Measurements from ENCODE around the gene HOXA1. TPM values are rescaled to one million over a fixed set of nuclear protein-coding genes. Genes with fewer than 3 reads are reported as not detected.

Gene HOXA1
- total and polyA plus RNA-seq, 2 of the 8 experiments (the other 6 are each of a cell fraction or from before 2014, with no cell fraction given), result not detected

GRCh38 chr7:27106901-27107240 is 11.1 kb upstream of the HOXA1 start:
- FAIRE-seq, result no peak
- H3K27ac ChIP-seq (ENCODE audit: low read depth, low read length), result no peak overlapping the region
- peak overlapping the region; percentile 5 to 50; a peak in 2 of 4 replicates for H3K4me2 ChIP-seq (ENCODE audit: insufficient read depth in 1 of 2, low read depth in 2 of 2, low read length in 2 of 2)

More at GRCh38 chr7:27106901-27107240, 11.1 kb upstream of the HOXA1 start:
- Histone ChIP-seq H2BK120ac (replicated peaks; ENCODE audit: low read depth, low read length) (no peak overlapping the region), H2BK20ac (ENCODE audit: low read length) (no peak overlapping the region), H2BK12ac (ENCODE audit: low read depth, low read length) (no peak overlapping the region), H3K9ac (replicated peaks in 1 of 4; ENCODE audit: extremely low read depth in 1 of 4, low read depth in 3 of 4, low read length in 3 of 4) (no peak overlapping the region), H3K18ac (ENCODE audit: extremely low read depth, low read length) (no peak overlapping the region), H4K8ac (ENCODE audit: extremely low read depth, insufficient read depth, low read length) (no peak overlapping the region), H3K4me3 (ENCODE audit: extremely low read depth in 1 of 4, insufficient read depth in 2 of 4, low read depth in 3 of 4, low read length in 4 of 4) (peak overlapping the region in 1 of 4 experiments; percentile 25; a peak in 1 of 8 replicates), H4K91ac (replicated peaks; ENCODE audit: insufficient read length, low read length) (no peak overlapping the region), H3K9me3 (ENCODE audit: insufficient read depth in 2 of 2, low read depth in 1 of 2, low read length in 1 of 2) (no peaks in the 10 kb centered on the region), H2AFZ (ENCODE audit: low read length) (no peak overlapping the region), H4K5ac (ENCODE audit: insufficient read length, low read depth, low read length) (no peak overlapping the region), H3K23ac (ENCODE audit: insufficient read length) (no peak overlapping the region), H2AK5ac (ENCODE audit: low read depth, low read length) (no peak overlapping the region), H4K20me1 (replicated peaks in 1 of 2; ENCODE audit: control insufficient read depth in 1 of 2, insufficient read depth in 2 of 2, low read length in 2 of 2) (peaks cover 22 to 37% of the 10 kb centered on the region in 2 experiments), H3K79me1 (ENCODE audit: low read depth, low read length) (no peaks in the 10 kb centered on the region), H3K4me1 (replicated peaks in 1 of 4; ENCODE audit: control insufficient read depth in 3 of 4, insufficient read depth in 4 of 4, low read length in 3 of 4) (peaks cover 0 to 15% (median 7%) of the 10 kb centered on the region in 4 experiments; a peak in 5 of 7 replicates), H3K79me2 (ENCODE audit: control insufficient read depth in 1 of 2, insufficient read depth in 2 of 2, low read length in 2 of 2) (no peaks in the 10 kb centered on the region), H3K36me3 (ENCODE audit: control insufficient read depth in 2 of 4, insufficient read depth in 4 of 4, low read length in 3 of 4) (peaks cover 0 to 13% (median 0%) of the 10 kb centered on the region in 4 experiments; a peak in 1 of 8 replicates), H3K14ac (ENCODE audit: insufficient read length) (no peak overlapping the region), H2BK15ac (ENCODE audit: low read length) (no peak overlapping the region), H2BK5ac (ENCODE audit: low read depth, low read length) (no peak overlapping the region), H3K56ac (replicated peaks; ENCODE audit: insufficient read length, low read depth, low read length) (no peak overlapping the region), H3K4ac (replicated peaks; ENCODE audit: insufficient read length, low read depth, low read length) (no peak overlapping the region), H3K23me2 (ENCODE audit: low read depth, low read length) (no peaks in the 10 kb centered on the region), H3K27me3 (replicated peaks in 1 of 4; ENCODE audit: control insufficient read depth in 3 of 4, extremely low read depth in 1 of 4, insufficient read depth in 3 of 4, low read length in 3 of 4) (peaks cover 98 to 100% (median 99%) of the 10 kb centered on the region in 4 experiments)
- POLR2A ChIA-PET (ENCODE audit: partially characterized antibody), result interaction anchor here (1.3 to 2.8 kb wide), 2 partner anchors 10 to 11 kb away, joined by 5 to 6 read pairs; partner anchors contain the start of gene HOXA1
- WGBS, 2 experiments (ENCODE audit: extremely low coverage in 1 of 2, insufficient coverage in 1 of 2, insufficient read length in 1 of 2, insufficient replicate concordance in 2 of 2, low coverage in 1 of 2, low lambda C conversion rate in 2 of 2, missing lambda C conversion rate in 1 of 2), result 6% methylated on average over 14 of the region's 14 CpGs; no CpG with 5 or more reads in 1 of the 2 experiments
- 0 out of 2 replicates have a peak, but pooled peaks have one; percentile 30 for TF ChIP-seq CBX8 (IDR thresholded peaks at IDR 0.05; ENCODE audit: borderline replicate concordance, low read depth, low read length)
- no peak for TF ChIP-seq ATF2 (IDR thresholded peaks at IDR 0.05; ENCODE audit: low read length)
- TF ChIP-seq RNF2 (IDR thresholded peaks at IDR 0.05; ENCODE audit: borderline replicate concordance, low read depth, low read length, missing control alignments, poor library complexity, severe bottlenecking), result peak; percentile 3
- CTCF ChIA-PET (ENCODE audit: partially characterized antibody), result interaction anchor here (0.7 to 2.9 kb wide), 5 partner anchors 36 to 63 kb away, joined by 3 to 13 read pairs (median 4); partner anchors contain the start of gene HOXA5
- DNase-seq (ENCODE audit: low read depth in 1 of 2, low spot score in 2 of 2), result no peak
